GM18505 (cell line): ENCODE results near the gene TNNT2.

ENCODE experiments used
- ATAC-seq: cut with Tn5 transposase; IDR thresholded peaks from one replicate; pipeline ENCODE4 v1.9.1; 2021; ENCODE audit not compliant: unreplicated experiment
- POLR2A ChIP-seq: IDR thresholded peaks from 4 replicates; pipeline ENCODE4 v1.6.1; 2011; ENCODE audit warnings: borderline replicate concordance; ENCODE audit not compliant: insufficient read depth, insufficient read length; ENCODE audit errors: extremely low read depth

The TNNT2 gene

GRCh38 chr1:201360486-201360885, 17.0 kb downstream of the TNNT2 start:
- TF ChIP-seq POLR2A: no peak
- ATAC-seq: no peak

GRCh38 chr1:201359873-201360210, 17.6 kb downstream of the TNNT2 start:
- ATAC-seq: no peak

GRCh38 chr1:201359031-201359872, 18.2 kb downstream of the TNNT2 start:
- TF ChIP-seq POLR2A: no peak
- no peak for ATAC-seq

More at GRCh38 chr1:201359873-201360210, 17.6 kb downstream of the TNNT2 start:
- no peak for TF ChIP-seq POLR2A

- TF ChIP-seq POLR2A: no peak
- ATAC-seq: no peak
Measured at GRCh38 chr1:201358596-201358995, 18.9 kb downstream of the TNNT2 start.

GRCh38 chr1:201357636-201358348, 19.7 kb downstream of the TNNT2 start:
- no peak for TF ChIP-seq POLR2A
- ATAC-seq: no peak

- ATAC-seq: no peak
- no peak for TF ChIP-seq POLR2A
Measured at GRCh38 chr1:201357211-201357610, 20.3 kb downstream of the TNNT2 start.

- no peak for TF ChIP-seq POLR2A
- ATAC-seq: no peak
Measured at GRCh38 chr1:201356701-201357100, 20.8 kb downstream of the TNNT2 start.

GRCh38 chr1:201356236-201356635, 21.2 kb downstream of the TNNT2 start:
- TF ChIP-seq POLR2A: no peak
- ATAC-seq: no peak

- no peak for TF ChIP-seq POLR2A
- no peak for ATAC-seq
Measured at GRCh38 chr1:201355471-201355870, 22.0 kb downstream of the TNNT2 start.

GRCh38 chr1:201354901-201355295, 22.6 kb downstream of the TNNT2 start:
- no peak for TF ChIP-seq POLR2A
- no peak for ATAC-seq

GRCh38 chr1:201354151-201354900, 23.2 kb downstream of the TNNT2 start:
- ATAC-seq: no peak
- no peak for TF ChIP-seq POLR2A

- no peak for TF ChIP-seq POLR2A
- ATAC-seq: no peak
Measured at GRCh38 chr1:201353186-201353940, 24.1 kb downstream of the TNNT2 start.

- no peak for ATAC-seq
- no peak for TF ChIP-seq POLR2A
Measured at GRCh38 chr1:201351617-201352016, 25.9 kb downstream of the TNNT2 start.
